Measurements from ENCODE around the gene P2RX4.

Gene P2RX4

GRCh38 chr12:121236776-121237175 is 26.8 kb downstream of the P2RX4 start:
- Mint-ChIP-seq H3K4me1 (peaks cover 45% of the 10 kb centered on the region), H3K36me3 (peaks cover 65% of the 10 kb centered on the region), H3K27me3 (no peaks in the 10 kb centered on the region), H3K27ac (no peak overlapping the region), H3K9me3 (no peaks in the 10 kb centered on the region), H3K4me3 (no peak overlapping the region)
- no peak for DNase-seq
- CTCF ChIA-PET: no interaction called here

GRCh38 chr12:121237415-121237814 is 27.5 kb downstream of the P2RX4 start:
- Mint-ChIP-seq H3K9me3 (no peaks in the 10 kb centered on the region), H3K27me3 (no peaks in the 10 kb centered on the region), H3K27ac (peak overlapping the region; percentile 70), H3K36me3 (peaks cover 60% of the 10 kb centered on the region), H3K4me3 (no peak overlapping the region), H3K4me1 (peaks cover 47% of the 10 kb centered on the region)
- DNase-seq: no peak
- CTCF ChIA-PET: no interaction called here

GRCh38 chr12:121238086-121238485 is 28.2 kb downstream of the P2RX4 start:
- Mint-ChIP-seq H3K36me3 (peaks cover 56% of the 10 kb centered on the region), H3K4me3 (no peak overlapping the region), H3K27me3 (no peaks in the 10 kb centered on the region), H3K4me1 (peaks cover 47% of the 10 kb centered on the region), H3K9me3 (no peaks in the 10 kb centered on the region), H3K27ac (peak overlapping the region; percentile 93)
- no peak for DNase-seq
- CTCF ChIA-PET: interaction anchor here (1.2 to 2.4 kb wide), 4 partner anchors 7 to 48 kb away, joined by 3 to 19 read pairs (median 4); no protein-coding TSS in a partner anchor

GRCh38 chr12:121238604-121239350 is 28.8 kb downstream of the P2RX4 start:
- CTCF ChIA-PET: interaction anchor here (0.9 to 2.4 kb wide), 5 partner anchors 8 to 57 kb away, joined by 3 to 19 read pairs (median 3); no protein-coding TSS in a partner anchor
- Mint-ChIP-seq H3K36me3 (peaks cover 58% of the 10 kb centered on the region), H3K4me1 (peaks cover 47% of the 10 kb centered on the region), H3K27me3 (no peaks in the 10 kb centered on the region), H3K9me3 (no peaks in the 10 kb centered on the region), H3K4me3 (no peak overlapping the region), H3K27ac (peak overlapping the region; percentile 93)
- DNase-seq: no peak

- Mint-ChIP-seq H3K27me3 (no peaks in the 10 kb centered on the region), H3K27ac (peak overlapping the region; percentile 93), H3K4me3 (no peak overlapping the region), H3K4me1 (peaks cover 47% of the 10 kb centered on the region), H3K9me3 (no peaks in the 10 kb centered on the region), H3K36me3 (peaks cover 54% of the 10 kb centered on the region)
- CTCF ChIA-PET: interaction anchor here (0.9 to 2.4 kb wide), 5 partner anchors 9 to 56 kb away, joined by 3 to 19 read pairs (median 3); no protein-coding TSS in a partner anchor
- no peak for DNase-seq
These were observed 29.6 kb downstream of the P2RX4 start for GRCh38 chr12:121239351-121240061.

GRCh38 chr12:121240062-121240420 is 30.1 kb downstream of the P2RX4 start:
- H3K27me3 Mint-ChIP-seq: no peaks in the 10 kb centered on the region
- peaks cover 47% of the 10 kb centered on the region for H3K4me1 Mint-ChIP-seq
- no peaks in the 10 kb centered on the region for H3K9me3 Mint-ChIP-seq
- H3K4me3 Mint-ChIP-seq: peak overlapping the region; percentile 63
- H3K27ac Mint-ChIP-seq: peak overlapping the region; percentile 93
- DNase-seq: no peak
- CTCF ChIA-PET: interaction anchor here (0.9 to 2.4 kb wide), 2 partner anchors 9 to 55 kb away, joined by 3 to 19 read pairs; no protein-coding TSS in a partner anchor
- H3K36me3 Mint-ChIP-seq: peaks cover 50% of the 10 kb centered on the region

- Mint-ChIP-seq H3K27me3 (no peaks in the 10 kb centered on the region), H3K4me3 (peak overlapping the region; percentile 63), H3K27ac (peak overlapping the region; percentile 93), H3K36me3 (peaks cover 45% of the 10 kb centered on the region), H3K9me3 (no peaks in the 10 kb centered on the region), H3K4me1 (peaks cover 47% of the 10 kb centered on the region)
- peak; percentile 93 for DNase-seq
- CTCF ChIA-PET: interaction anchor here (0.8 to 2.4 kb wide), 2 partner anchors 10 kb away, joined by 3 to 19 read pairs; no protein-coding TSS in a partner anchor
These were observed 30.7 kb downstream of the P2RX4 start for GRCh38 chr12:121240484-121241101.

GRCh38 chr12:121241156-121241970 is 31.4 kb downstream of the P2RX4 start:
- peak overlapping the region; percentile 63 for H3K4me3 Mint-ChIP-seq
- H3K4me1 Mint-ChIP-seq: peaks cover 47% of the 10 kb centered on the region
- CTCF ChIA-PET: interaction anchor here (0.8 kb wide), 2 partner anchors 11 to 176 kb away, joined by 3 read pairs; no protein-coding TSS in a partner anchor
- peaks cover 38% of the 10 kb centered on the region for H3K36me3 Mint-ChIP-seq
- no peaks in the 10 kb centered on the region for H3K27me3 Mint-ChIP-seq
- peak overlapping the region; percentile 93 for H3K27ac Mint-ChIP-seq
- H3K9me3 Mint-ChIP-seq: no peaks in the 10 kb centered on the region
- no peak for DNase-seq

GRCh38 chr12:121245031-121245430 is 35.1 kb downstream of the P2RX4 start:
- CTCF ChIA-PET: no interaction called here
- Mint-ChIP-seq H3K4me3 (no peak overlapping the region), H3K9me3 (no peaks in the 10 kb centered on the region), H3K4me1 (peaks cover 22% of the 10 kb centered on the region), H3K27ac (no peak overlapping the region), H3K27me3 (no peaks in the 10 kb centered on the region), H3K36me3 (peaks cover 29% of the 10 kb centered on the region)
- no peak for DNase-seq

GRCh38 chr12:121245951-121246350 is 36.0 kb downstream of the P2RX4 start:
- H3K4me1 Mint-ChIP-seq: peaks cover 13% of the 10 kb centered on the region
- no peak for DNase-seq
- no peak overlapping the region for H3K4me3 Mint-ChIP-seq
- peaks cover 26% of the 10 kb centered on the region for H3K36me3 Mint-ChIP-seq
- CTCF ChIA-PET: no interaction called here
- H3K27me3 Mint-ChIP-seq: no peaks in the 10 kb centered on the region
- H3K27ac Mint-ChIP-seq: no peak overlapping the region
- H3K9me3 Mint-ChIP-seq: no peaks in the 10 kb centered on the region

GRCh38 chr12:121246893-121247557 is 37.1 kb downstream of the P2RX4 start:
- CTCF ChIA-PET: no interaction called here
- peaks cover 32% of the 10 kb centered on the region for H3K36me3 Mint-ChIP-seq
- H3K4me3 Mint-ChIP-seq: no peak overlapping the region

GRCh38 chr12:121248622-121249021 is 38.7 kb downstream of the P2RX4 start:
- Mint-ChIP-seq H3K27me3 (no peaks in the 10 kb centered on the region), H3K27ac (peak overlapping the region; percentile 55), H3K4me1 (peaks cover 2% of the 10 kb centered on the region), H3K36me3 (peaks cover 35% of the 10 kb centered on the region), H3K4me3 (no peak overlapping the region), H3K9me3 (no peaks in the 10 kb centered on the region)
- no peak for DNase-seq
- CTCF ChIA-PET: no interaction called here

More at GRCh38 chr12:121246893-121247557, 37.1 kb downstream of the P2RX4 start:
- no peaks in the 10 kb centered on the region for H3K9me3 Mint-ChIP-seq
- H3K4me1 Mint-ChIP-seq: peaks cover 2% of the 10 kb centered on the region
- DNase-seq: no peak
- H3K27me3 Mint-ChIP-seq: no peaks in the 10 kb centered on the region
- no peak overlapping the region for H3K27ac Mint-ChIP-seq

- no peak overlapping the region for H3K4me3 Mint-ChIP-seq
- no peaks in the 10 kb centered on the region for H3K27me3 Mint-ChIP-seq
- H3K36me3 Mint-ChIP-seq: peaks cover 47% of the 10 kb centered on the region
- CTCF ChIA-PET: no interaction called here
- DNase-seq: no peak
- no peaks in the 10 kb centered on the region for H3K9me3 Mint-ChIP-seq
- peaks cover 2% of the 10 kb centered on the region for H3K4me1 Mint-ChIP-seq
- H3K27ac Mint-ChIP-seq: no peak overlapping the region
These were observed 40.4 kb downstream of the P2RX4 start for GRCh38 chr12:121250359-121250758.
